CD14-positive monocyte (primary cell): Measurements from ENCODE around the gene POR. TPM values are rescaled to one million over a fixed set of nuclear protein-coding genes. Genes with fewer than 3 reads are reported as not detected.

ENCODE experiments used
- DNase-seq, 3 donors: peaks; one replicate each; pipeline ENCODE4 v3.0.0-alpha.2; 2011 to 2022
- H2AFZ ChIP-seq: 2 replicates; pipeline ENCODE4 v1.6.0; 2012; ENCODE audit warnings: mild to moderate bottlenecking, low read depth, low read length, inconsistent platforms; ENCODE audit not compliant: insufficient read depth, poor library complexity, severe bottlenecking
- H3K27ac ChIP-seq, 2 donors: 1 replicate in 1 of 2; 2 replicates in 1 of 2; pipeline ENCODE4 v1.5.1; 2012 to 2013; ENCODE audit warnings: low read length in 2 of 2, control low read depth in 1 of 2, inconsistent platforms in 1 of 2, low read depth in 1 of 2, mild to moderate bottlenecking in 1 of 2
- H3K27me3 ChIP-seq, 2 donors: one replicate each; pipeline versions ENCODE4 v1.6.0 to v1.6.1; 2011 to 2013; ENCODE audit warnings: low read length in 2 of 2; ENCODE audit not compliant: control insufficient read depth in 2 of 2, insufficient read depth in 2 of 2
- H3K36me3 ChIP-seq, 2 donors: replicated peaks in 1 of 2; 1 replicate in 1 of 2; 2 replicates in 1 of 2; pipeline versions ENCODE4 v1.5.1 to v1.6.1; 2012 to 2013; ENCODE audit warnings: low read length in 2 of 2, control low read depth in 1 of 2, inconsistent platforms in 1 of 2, mild to moderate bottlenecking in 1 of 2; ENCODE audit not compliant: insufficient read depth in 2 of 2, control insufficient read depth in 1 of 2
- H3K4me1 ChIP-seq, 2 donors: 1 replicate in 1 of 2; 2 replicates in 1 of 2; pipeline versions ENCODE4 v1.5.1 to v1.6.1; 2012 to 2013; ENCODE audit warnings: low read length in 2 of 2, control low read depth in 1 of 2, inconsistent platforms in 1 of 2, mild to moderate bottlenecking in 1 of 2, moderate library complexity in 1 of 2; ENCODE audit not compliant: insufficient read depth in 2 of 2, control insufficient read depth in 1 of 2
- H3K4me2 ChIP-seq: replicated peaks from 2 replicates; pipeline ENCODE3; 2012; ENCODE audit warnings: low read length, moderate library complexity, mild to moderate bottlenecking; ENCODE audit not compliant: poor library complexity, severe bottlenecking; ENCODE audit errors: extremely low read depth
- H3K4me3 ChIP-seq, 3 experiments: fragments of 200-600 bp in 1 of 3; sonication (generic) in 1 of 3; replicated peaks in 1 of 3; 1 replicate in 2 of 3; 2 replicates in 1 of 3; pipeline ENCODE4 v1.5.1; 2011 to 2013; ENCODE audit warnings: low read length in 3 of 3, mild to moderate bottlenecking in 3 of 3, control low read depth in 2 of 3, low read depth in 2 of 3, inconsistent platforms in 1 of 3, moderate library complexity in 1 of 3
- H3K79me2 ChIP-seq: 2 replicates; pipeline ENCODE4 v1.6.0; 2012; ENCODE audit warnings: mild to moderate bottlenecking, control low read depth, inconsistent platforms, low read length, moderate library complexity; ENCODE audit not compliant: insufficient read depth
- H3K9ac ChIP-seq: 2 replicates; pipeline ENCODE4 v1.6.0; 2017; ENCODE audit warnings: low read length, mild to moderate bottlenecking; ENCODE audit not compliant: insufficient read depth, poor library complexity, severe bottlenecking
- H3K9me3 ChIP-seq, 2 donors: replicated peaks in 1 of 2; 1 replicate in 1 of 2; 2 replicates in 1 of 2; pipeline versions ENCODE4 v1.5.1 to v1.6.1; 2012 to 2013; ENCODE audit warnings: low read length in 2 of 2, control low read depth in 1 of 2; ENCODE audit not compliant: control insufficient read depth in 1 of 2, insufficient read depth in 1 of 2
- H4K20me1 ChIP-seq: 2 replicates; pipeline ENCODE4 v1.6.0; 2012; ENCODE audit warnings: mild to moderate bottlenecking, low read length, control low read depth, moderate library complexity; ENCODE audit not compliant: insufficient read depth
- H3K27ac Mint-ChIP-seq, 7 donors: one replicate each; pipeline ENCODE4 v1.8.0; 2020; ENCODE audit warnings: mild to moderate bottlenecking in 7 of 7, mixed read lengths in 7 of 7, moderate library complexity in 6 of 7, inconsistent platforms in 2 of 7
- H3K27me3 Mint-ChIP-seq, 3 donors: one replicate each; pipeline ENCODE4 v1.8.0; 2021 to 2022; ENCODE audit warnings: low read depth in 3 of 3, mild to moderate bottlenecking in 3 of 3, mixed read lengths in 3 of 3, moderate library complexity in 3 of 3, inconsistent platforms in 1 of 3
- H3K36me3 Mint-ChIP-seq, 2 donors: one replicate each; pipeline ENCODE4 v1.8.0; 2020; ENCODE audit warnings: mixed read lengths in 2 of 2, inconsistent platforms in 1 of 2, mild to moderate bottlenecking in 1 of 2
- H3K4me1 Mint-ChIP-seq: one replicate; pipeline ENCODE4 v1.8.0; 2020; ENCODE audit warnings: mild to moderate bottlenecking, mixed read lengths
- H3K4me3 Mint-ChIP-seq, 2 donors: one replicate each; pipeline ENCODE4 v1.8.0; 2020; ENCODE audit warnings: mild to moderate bottlenecking in 2 of 2, mixed read lengths in 2 of 2, moderate library complexity in 1 of 2
- H3K9me3 Mint-ChIP-seq, 7 donors: one replicate each; pipeline ENCODE4 v1.8.0; 2020 to 2022; ENCODE audit warnings: mixed read lengths in 7 of 7, mild to moderate bottlenecking in 6 of 7, moderate library complexity in 6 of 7, inconsistent platforms in 2 of 7
- CTCF ChIP-seq: fragments of 200-600 bp; IDR thresholded peaks from one replicate; pipeline ENCODE4 v1.8.0; 2022; ENCODE audit warnings: antibody characterized with exemption, mild to moderate bottlenecking
- WGBS: methylation state at CpG from one replicate; pipeline ENCODE4 v1.1.5; 2013; ENCODE audit warnings: missing lambda C conversion rate; ENCODE audit not compliant: insufficient coverage; 5-methylcytosine and 5-hydroxymethylcytosine counted together
- intact Hi-C, 2 donors: fragments of 100-400 bp; cut with micrococcal nuclease; formaldehyde crosslinking; loops; one replicate each; pipeline versions ENCODE4 v1.15.0 to v1.15.1; 2023
- polyA plus RNA-seq, 3 donors: library from polyadenylated mRNA; depleted of rRNA in 1 of 3; unstranded in 2 of 3; stranded (reverse) in 1 of 3; fragments of 300-500 nt in 2 of 3; fragments of >200 nt in 1 of 3; fragmentation: Illumina TruSeq in 2 of 3; gene quantifications; 1 replicate in 2 of 3; 2 replicates in 1 of 3; pipeline ENCODE4 v1.2.3, GENCODE V29; 2012 to 2021

Gene POR
- polyA plus RNA-seq, 3 donors = 90.5 to 102 (median 98.1) TPM

GRCh38 chr7:75958802-75959543 is 44.0 kb downstream of the POR start:
- intact Hi-C loops = loop anchor here in 1 of 2 donors (5.0 kb wide), 1 partner anchor 42 kb away; the partner anchor contains the start of gene POR
- Histone ChIP-seq H3K9me3 (no peaks in the 10 kb centered on the region), H4K20me1 (peaks cover 22% of the 10 kb centered on the region), H3K4me1 (peaks cover 23 to 25% of the 10 kb centered on the region in 2 donors), H3K27me3 (no peaks in the 10 kb centered on the region), H3K9ac (no peak overlapping the region), H2AFZ (no peak overlapping the region), H3K79me2 (no peaks in the 10 kb centered on the region), H3K36me3 (peaks cover 41 to 84% of the 10 kb centered on the region in 2 donors), H3K27ac (no peak overlapping the region), H3K4me2 (no peak overlapping the region), H3K4me3 (no peak overlapping the region)
- Mint-ChIP-seq H3K27me3 (no peaks in the 10 kb centered on the region), H3K4me1 (peaks cover 28% of the 10 kb centered on the region), H3K27ac (peak overlapping the region in 1 of 7 donors; percentile 13), H3K9me3 (peaks cover 0 to 3% (median 0%) of the 10 kb centered on the region in 7 donors), H3K36me3 (peaks cover 61 to 84% of the 10 kb centered on the region in 2 donors), H3K4me3 (no peak overlapping the region)
- no peak for TF ChIP-seq CTCF
- no peak for DNase-seq
- WGBS = 100% methylated on average over 4 of the region's 9 CpGs

- Histone ChIP-seq H3K79me2 (no peaks in the 10 kb centered on the region), H3K9me3 (no peaks in the 10 kb centered on the region), H2AFZ (no peak overlapping the region), H3K27me3 (no peaks in the 10 kb centered on the region), H3K27ac (no peak overlapping the region), H4K20me1 (peaks cover 23% of the 10 kb centered on the region), H3K4me1 (peaks cover 13 to 15% of the 10 kb centered on the region in 2 donors), H3K4me3 (no peak overlapping the region), H3K9ac (no peak overlapping the region), H3K36me3 (peaks cover 38 to 84% of the 10 kb centered on the region in 2 donors), H3K4me2 (no peak overlapping the region)
- DNase-seq = no peak
- Mint-ChIP-seq H3K27ac (no peak overlapping the region), H3K9me3 (peaks cover 0 to 3% (median 0%) of the 10 kb centered on the region in 7 donors), H3K27me3 (peaks cover 0 to 2% (median 0%) of the 10 kb centered on the region in 3 donors), H3K4me1 (peaks cover 21% of the 10 kb centered on the region), H3K4me3 (no peak overlapping the region), H3K36me3 (peaks cover 64 to 85% of the 10 kb centered on the region in 2 donors)
- 97% methylated on average over 4 of the region's 6 CpGs for WGBS
- no peak for TF ChIP-seq CTCF
- intact Hi-C loops = no loop called here
Observed at GRCh38 chr7:75960372-75960771, 45.4 kb downstream of the POR start.
